Islet precursor cell (in vitro differentiated cells): ENCODE measurements around the gene NFKB1.

Source experiments
- DNase-seq: peaks from one replicate; pipeline ENCODE4 v3.0.0-alpha.2; 2018

The NFKB1 gene

DNA sequence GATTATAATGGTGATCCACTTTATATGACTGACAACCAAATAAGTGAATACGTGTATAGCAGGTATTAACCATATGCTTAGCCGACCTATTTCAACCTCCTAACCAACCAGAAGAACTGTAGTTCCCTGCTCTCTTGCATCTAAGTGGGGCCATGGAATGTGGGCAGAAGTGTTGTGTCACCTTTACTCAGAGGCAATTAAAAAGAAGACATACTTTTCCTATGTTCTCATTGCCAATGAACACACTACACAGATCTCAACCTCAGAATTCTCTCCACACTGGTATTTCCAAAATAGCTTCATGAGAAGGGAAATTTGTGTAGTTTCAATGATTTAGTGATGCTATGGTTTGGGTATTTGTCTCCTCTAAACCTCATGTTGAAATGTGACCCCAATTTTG is 3.2 kb upstream of the NFKB1 start:
- no peak for DNase-seq

DNA sequence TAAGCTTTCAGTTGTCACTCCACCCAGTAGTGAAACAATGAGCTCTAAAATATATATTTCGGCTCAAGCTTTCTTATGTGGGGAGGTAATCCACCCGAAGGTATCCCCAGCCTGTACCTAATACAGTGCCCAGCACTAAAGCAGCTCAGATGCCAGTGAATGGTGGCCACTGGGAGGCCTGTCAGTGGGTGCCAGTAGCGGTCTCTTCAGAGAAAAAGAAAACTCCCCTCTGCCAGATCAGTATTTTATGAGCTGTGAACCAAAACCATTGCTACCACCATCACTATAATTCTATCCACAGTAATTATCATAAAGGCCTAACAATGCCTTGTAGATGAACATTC is 835 bp upstream of the NFKB1 start:
- DNase-seq, result no peak

DNA sequence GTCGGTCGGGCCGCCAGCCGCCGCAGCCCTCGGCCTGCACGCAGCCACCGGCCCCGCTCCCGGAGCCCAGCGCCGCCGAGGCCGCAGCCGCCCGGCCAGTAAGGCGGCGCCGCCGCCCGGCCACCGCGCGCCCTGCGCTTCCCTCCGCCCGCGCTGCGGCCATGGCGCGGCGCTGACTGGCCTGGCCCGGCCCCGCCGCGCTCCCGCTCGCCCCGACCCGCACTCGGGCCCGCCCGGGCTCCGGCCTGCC is 213 bp downstream of the NFKB1 start:
- DNase-seq, result no peak

DNA sequence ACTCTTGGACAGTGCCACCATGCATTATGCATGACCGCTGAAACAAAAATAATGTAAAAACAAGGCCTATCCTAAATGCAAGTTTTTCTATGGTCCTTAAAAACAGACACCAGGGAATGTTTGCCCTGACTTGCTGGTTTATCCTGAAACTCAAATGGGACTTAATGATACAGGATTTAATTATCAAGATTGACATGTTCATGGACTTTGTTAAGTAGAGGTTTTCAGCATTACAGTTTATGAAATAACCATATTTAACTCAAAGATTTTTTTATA is 1.3 kb downstream of the NFKB1 start:
- DNase-seq, result no peak

DNA sequence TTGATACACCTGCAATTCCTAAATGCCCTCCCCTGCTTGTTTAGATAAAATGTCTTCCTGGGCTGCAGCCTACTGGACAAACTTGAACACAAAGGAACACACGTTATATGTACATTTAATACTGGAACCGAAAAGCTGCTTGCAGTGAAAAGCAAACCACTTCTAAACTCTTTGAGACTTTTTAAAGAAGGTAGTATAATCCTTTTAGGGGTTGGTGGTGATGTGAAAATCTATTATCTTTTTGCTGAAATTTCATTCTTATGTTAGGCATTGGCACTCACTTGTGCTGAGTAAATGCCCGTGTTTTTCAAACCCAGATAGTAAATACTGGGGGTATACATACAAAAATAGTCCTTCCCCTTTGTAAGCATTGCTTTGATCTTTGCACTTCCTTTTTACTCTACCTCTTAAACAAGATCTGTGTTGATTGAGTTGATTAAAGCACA is 2.2 kb downstream of the NFKB1 start:
- DNase-seq, result no peak

DNA sequence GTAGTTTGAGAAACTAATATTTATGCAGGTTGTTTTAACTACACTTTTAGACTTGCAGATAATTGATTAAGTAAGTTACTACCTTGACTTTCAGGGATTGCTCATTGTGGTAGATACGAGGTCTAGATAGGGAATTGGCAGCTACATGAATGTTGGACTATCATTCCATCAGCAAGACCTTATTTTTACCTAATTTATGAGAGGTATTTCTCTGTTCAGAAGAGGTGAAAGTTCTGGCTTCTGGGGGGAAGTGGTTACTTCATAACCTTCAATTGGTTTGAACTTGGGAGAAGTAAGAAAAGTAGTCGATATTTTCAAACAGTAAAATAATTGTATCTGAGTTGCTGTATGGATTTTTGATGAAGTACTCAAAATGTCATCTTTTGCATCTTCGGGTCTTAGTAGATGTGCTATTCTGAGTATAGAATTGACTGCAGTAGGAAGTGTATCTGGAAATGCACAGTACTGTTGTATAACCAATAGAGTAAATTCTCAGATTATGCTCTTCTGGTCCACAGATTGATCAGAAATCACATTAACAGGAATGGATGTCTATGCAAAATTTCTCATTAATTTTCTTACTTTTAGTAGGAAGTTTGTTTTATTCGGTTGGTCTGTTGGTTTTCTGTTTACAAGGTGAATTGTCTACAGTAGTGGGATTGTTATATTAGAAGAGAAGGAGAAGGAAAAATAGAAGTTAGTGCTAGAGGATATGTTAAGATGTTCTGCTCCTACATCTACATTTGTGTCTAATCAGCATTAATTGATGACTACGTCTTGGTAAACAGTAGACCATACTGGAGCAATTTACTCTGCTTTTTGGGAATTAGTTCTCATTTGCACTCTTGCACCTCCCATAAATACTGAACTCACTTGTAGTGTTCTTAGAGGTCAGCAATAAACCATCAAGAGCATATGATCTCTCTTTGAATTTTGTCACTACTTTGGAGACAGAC is 3.0 kb downstream of the NFKB1 start:
- no peak for DNase-seq

DNA sequence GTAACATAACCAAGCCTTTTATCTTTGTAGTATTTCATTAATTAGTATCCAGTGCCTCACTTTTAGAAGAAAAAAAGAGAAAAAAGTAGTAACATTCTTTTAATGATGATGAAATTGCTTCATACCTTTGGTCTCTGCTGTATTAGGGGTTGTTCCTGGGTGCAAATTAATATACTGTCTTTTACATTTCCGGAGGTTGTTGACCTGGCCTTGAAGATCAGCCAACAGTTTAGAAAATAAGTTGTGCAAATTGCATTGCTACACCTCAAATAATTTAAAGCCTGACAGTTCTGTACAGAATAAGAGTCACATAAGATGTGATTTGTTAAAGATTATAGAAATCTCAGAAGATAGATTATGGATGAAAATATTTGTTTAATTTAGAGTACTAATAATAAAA is 3.8 kb downstream of the NFKB1 start:
- DNase-seq, result no peak

DNA sequence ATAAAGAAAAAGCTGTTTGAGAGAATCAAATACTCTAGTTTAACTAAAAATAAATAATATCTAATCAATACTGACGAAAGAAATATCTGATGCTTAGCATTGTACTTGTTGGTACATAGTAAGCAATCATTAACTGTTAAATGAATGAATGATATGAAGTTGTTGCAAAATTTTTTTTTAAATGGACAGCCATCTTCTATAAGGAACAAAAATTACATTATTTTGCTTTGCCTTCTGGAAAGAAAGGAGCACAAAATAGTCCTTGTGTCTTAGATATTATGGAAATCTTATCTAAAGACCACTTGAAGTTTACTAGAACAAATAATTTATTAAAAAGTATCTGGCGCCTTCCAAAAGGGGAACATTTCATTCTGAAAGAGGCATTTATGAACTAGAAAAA is 4.5 kb downstream of the NFKB1 start:
- no peak for DNase-seq

DNA sequence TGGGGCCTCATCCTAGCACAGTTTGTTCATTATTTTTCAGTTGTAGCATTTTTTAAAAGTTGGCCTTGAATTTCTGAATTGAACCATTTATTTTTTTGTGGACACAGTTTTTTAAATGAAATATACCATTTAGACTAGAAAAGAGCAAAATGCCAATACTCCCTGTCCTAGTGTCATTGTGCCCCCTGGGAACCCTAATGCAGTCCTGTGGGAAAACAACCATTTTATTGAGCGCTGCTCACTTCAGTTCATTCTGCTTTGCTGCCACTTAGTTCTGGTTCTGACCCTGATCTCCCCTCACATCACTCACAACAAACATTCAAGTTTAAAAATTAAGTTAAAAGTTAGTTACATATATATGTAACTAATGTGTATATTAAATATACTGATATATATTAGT is 5.4 kb downstream of the NFKB1 start:
- DNase-seq, result no peak

DNA sequence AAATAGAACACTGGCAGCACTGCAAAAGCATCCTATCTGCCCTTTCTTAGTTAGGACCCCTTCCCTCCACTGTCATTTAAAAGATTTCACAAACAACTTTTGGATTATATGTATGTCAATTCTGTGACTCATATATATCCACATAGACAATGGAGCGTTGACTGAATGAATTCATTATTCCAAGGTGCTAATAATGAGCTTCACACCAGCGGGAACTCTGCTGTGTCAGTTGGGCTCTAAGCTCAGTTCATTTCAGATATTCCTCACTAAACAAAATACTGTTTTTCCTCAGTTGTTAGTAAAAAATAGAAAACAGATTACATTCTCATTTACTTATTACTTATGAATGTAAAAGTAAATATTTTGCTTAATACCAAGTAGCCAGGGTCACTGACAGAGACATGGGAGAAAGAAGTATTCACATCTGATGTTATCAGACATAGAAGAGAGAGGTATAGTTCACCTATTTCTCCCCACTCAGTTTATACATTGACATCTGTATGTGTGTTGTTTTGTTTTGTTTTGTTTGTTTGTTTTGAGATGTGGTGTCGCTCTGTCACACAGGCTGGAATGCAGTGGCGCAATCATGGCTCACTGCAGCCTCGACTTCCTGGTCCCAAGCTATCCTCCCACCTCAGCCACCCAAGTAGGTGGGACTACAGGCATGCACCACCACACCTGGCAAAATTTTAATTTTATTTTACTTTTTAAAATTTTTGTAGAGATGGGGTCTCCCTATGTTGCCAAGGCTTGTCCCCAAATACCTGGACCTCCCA is 10.9 kb downstream of the NFKB1 start:
- DNase-seq, result no peak

DNA sequence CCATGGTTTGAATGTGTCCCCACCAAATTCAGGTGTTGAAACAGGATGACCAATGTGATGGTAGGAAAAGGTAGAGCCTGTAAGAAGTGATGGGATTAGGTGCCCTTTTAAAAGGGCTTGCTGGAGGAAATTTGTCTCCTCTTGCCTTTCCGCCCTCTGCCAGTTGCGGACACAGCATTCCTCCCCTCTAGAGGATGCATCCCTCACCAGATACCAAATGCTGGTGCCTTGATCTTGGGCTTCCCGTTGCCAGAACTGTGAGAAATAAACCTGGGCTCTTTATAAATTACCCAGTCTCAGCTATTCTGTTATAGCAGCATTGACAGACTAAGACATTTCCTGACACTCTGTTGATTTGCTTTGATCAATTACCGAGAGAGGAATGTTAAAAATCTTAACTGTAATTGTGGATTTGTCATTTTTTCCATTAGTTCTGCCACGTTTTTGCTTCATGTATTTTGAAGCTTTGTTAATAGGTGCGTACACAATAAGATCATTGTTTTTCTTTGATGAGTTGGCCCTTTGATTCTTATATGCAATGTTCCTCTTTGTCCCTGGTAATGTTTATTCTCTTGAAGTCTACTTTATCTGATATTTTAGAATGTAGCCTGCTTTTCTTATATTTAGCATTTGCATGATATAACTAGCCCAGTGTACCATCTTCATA is 13.3 kb downstream of the NFKB1 start:
- no peak for DNase-seq

DNA sequence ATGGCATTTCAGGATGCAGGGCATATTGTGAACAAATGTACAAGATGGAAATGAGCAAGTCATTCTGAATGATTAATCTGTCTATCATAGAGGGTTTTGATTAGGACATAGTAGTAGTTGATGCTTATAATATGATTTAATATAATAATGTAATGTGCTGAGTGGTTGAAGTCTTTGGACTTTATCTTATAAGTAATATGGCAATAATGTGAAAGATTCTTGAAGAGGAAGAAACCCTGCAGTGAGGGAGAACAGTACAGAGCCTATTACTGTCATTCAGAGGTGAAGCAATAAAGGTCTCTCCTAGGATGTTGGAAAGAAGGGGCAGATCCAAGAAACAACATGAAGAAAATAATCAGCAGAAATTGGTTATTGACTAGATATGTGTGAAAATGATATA is 16.6 kb downstream of the NFKB1 start:
- DNase-seq, result no peak

DNA sequence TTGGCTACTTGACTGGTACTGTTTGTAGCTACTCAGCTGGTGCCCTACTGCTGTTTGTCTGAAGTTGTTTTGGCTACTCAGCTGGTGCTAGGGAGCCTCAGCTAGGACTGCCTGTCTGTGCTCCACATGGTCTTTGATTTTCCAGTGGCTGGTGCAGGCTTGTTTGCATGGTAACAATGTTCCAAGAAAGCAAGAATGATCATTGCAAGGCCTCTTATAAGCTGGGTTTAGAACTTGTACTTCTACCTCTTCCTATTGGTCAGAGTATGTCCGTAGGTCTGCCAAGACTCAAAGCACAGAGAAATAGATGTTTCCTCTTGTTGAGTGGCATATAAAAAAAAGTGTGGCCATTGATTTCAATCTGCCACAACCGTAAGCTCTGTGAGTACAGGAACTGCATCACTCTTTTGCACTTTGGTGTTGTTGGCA is 17.6 kb downstream of the NFKB1 start:
- no peak for DNase-seq

DNA sequence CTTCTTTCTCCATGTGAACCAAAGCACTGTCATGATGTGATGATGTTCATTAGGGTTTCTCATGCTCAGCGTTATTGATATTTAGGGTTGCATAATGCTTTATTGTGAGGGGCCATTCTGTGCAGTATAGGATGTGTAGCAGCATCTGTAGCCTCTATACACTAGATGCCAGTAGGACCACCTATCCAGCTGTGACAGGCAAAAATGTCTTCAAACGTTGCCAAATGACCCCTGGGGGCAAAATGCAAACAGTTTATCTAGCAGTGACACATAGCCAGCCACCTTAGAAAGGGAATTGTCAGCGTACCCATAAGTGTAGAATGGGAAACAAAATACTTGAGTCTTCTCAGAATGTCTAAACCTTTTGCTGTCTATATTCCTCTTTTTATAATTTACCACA is 18.8 kb downstream of the NFKB1 start:
- no peak for DNase-seq

DNA sequence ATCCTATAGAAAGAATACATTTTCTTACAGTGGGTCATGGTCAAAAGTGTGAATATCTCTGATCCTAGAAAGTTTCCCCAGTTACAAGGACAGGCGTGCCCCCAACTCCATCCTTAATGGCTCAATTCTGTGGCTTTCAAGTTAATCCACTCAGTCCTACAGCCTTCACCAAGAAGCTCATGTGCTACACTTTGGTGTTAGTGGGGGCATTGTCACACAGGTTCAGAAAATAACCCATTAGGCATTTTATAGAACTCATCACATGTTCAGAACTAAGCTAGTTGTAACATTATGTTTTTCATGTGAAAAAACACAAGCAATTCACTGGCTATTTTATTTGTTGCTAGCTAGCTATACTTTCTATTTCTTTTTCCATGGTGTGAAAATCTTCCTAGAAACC is 20.4 kb downstream of the NFKB1 start:
- no peak for DNase-seq

DNA sequence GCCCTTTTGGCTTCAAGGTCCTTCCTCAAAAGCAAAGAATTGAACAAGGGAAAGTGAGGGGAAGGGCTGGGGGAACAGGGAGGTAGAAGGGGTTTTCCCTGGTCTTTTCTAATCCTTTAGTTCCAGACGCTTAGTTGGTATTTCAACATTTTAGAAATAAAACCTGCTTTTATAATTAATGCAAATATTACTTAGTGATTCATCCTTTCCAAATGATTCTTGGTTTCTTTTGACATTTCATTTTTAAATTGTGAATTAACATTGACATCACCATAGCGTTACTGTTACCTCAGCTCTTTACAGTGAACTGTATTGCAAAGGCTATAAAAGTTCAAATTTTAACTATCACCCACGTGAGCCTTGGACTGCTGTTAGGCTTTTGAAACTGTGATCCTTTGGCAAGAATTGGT is 20.9 kb downstream of the NFKB1 start:
- DNase-seq, result no peak

DNA sequence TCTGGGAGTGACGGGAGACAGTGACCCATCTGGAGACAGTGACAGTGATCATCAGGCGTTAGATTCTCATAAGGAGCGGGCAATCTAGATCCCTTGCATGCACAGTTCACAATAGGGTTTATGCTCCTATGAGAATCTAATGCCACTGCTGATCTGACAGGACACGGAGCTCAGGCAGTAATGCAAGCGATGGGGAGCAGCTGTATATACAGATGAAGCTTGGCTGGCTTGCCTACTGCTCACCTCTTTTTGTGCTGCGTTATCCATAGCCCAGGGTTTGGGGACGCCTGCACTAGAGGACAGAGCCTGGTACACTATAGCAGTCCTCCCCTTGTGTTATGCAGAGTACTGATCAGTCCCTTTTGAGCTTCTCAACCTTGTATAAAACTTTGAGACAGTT is 23.5 kb downstream of the NFKB1 start:
- DNase-seq, result no peak

DNA sequence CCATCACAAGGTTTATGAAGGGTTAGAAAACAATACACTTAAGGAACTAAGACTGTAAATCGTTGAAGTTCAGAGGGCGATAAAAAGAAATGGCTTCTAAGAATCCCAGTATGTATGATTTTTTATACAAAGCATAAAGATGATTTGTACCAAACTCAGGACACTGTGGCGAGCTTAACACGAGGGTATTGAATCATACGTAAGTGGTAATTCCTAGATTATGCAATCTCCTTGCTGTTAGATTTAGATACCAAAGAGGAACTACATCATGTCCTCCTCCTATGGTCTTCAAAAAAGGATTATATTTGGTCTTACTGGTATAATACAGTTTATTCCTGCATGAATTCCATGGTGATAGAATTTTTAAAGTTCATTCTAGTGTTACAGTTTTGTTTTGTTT is 23.9 kb downstream of the NFKB1 start:
- no peak for DNase-seq

DNA sequence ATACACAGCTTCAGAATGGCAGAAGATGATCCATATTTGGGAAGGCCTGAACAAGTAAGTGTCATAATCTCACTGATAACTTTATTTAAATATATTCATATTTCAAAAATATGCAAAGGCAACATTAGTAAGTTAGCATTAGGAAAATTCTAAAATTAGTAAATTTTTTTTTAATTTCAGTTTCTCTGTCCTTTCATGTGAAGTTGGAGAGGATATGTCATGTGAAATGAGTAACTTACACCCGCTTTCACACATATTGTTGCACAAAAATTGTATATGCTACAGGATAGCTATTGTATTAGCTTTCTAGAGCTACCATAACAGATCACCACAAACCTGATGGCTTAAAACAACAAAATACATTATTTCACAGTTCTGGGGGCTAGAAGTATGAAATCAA is 24.3 kb downstream of the NFKB1 start:
- no peak for DNase-seq

DNA sequence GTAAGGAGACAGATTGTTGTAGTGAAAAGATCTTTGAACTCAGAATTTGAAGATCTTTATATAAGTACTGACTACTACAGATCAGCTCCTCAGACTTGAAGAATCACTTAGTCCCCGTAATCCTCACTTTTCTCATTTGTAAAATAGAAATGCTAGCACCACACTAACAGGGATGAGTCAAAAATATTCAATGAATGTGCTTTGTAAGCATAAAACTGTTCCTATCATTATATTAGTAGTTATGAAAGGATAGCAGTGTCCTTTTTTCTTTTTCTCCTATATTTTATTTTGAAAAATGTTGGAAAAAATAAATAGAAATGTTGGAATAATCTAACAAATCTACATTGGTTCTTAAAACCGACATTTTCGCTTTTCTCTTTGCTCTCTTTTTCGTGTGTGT is 25.4 kb downstream of the NFKB1 start:
- no peak for DNase-seq

DNA sequence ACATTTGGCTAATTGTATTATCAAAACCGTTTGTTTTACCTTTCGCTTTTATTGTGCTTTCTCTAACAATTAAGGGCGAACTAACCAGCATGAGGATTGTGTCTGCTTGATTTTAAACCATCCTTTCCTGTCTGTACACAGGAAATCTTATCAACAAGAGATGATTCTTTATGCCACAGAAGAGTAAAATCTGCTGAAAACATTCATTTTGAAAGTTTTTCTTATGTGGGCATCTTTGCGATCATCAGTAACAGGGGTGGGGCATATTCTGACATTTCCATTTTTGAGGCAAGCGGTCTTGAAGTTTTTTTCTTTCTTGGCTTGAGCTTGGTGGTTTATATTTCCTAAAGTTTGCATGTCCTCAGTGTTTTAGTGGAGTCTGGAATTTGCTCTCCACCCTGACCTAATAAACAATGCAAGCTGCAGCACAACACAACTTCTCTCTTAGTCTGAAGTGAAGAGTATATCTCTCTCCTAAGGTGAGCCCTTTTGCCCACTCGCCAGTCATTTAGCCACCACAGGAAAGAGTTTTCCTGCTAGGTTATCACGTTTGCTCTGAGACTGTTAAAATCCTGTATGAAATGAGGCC is 26.6 kb downstream of the NFKB1 start:
- no peak for DNase-seq

DNA sequence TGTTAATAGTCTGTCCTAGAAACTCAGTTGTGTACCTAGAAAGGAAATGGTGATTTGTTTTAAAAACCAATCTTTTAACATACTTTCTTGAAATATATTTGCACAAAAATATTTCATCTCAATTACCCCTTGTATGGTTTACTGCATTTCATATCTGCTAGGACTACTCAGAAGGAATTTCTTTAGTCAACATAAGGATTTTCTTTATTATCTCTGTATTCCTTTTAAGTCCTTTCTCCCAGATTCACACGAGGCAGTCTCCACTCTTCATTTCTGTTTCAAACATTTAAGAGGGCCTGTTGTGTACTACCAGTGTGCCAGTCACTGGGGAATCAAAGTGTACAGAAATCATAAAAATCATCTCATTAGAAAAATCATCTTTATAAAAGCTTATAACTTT is 28.8 kb downstream of the NFKB1 start:
- DNase-seq, result no peak

DNA sequence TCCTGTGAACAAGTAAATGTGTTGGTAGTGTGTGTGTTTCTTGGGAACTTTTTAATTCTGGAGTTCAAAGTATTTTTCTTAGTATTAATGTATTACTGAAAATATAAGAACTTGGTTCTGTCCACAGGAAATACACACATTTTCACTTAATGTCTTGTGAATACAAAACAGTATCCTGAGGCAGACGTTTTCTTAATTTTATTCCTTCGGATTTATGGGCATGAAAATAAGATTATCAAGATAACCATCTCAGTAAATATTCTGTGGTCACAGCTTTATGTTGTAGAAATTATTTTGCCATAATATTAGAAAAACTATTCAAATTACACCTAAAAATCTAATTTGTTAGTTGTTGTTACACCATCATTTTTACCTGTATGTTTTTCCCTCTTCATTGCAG is 29.8 kb downstream of the NFKB1 start:
- DNase-seq, result no peak

DNA sequence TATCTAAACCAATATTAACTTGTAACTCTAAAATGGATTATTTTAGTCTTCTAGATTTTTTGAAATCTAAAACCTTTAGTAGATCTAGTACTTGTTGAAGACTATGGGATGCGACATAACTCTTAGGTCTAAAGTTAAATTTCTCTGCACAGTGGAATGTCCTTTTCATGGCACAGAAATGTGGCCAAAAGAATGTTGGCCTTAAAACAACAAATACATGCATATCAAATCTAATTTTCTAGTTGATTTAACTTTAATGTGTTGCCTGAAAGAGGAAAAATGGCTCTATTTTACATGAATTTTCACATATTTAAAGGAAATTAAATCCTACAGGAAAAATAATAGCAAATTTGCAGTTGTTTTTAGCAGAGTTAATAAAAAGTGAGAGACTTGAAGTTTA is 30.3 kb downstream of the NFKB1 start:
- DNase-seq, result no peak
